NCI-H226 (cell line): ENCODE results near the gene LAMTOR2.
A peak's percentile ranks its signal among the peaks of the same experiment; 100 is the strongest.
"Not testable (repeated sequence)": the region's sequence is repeated elsewhere in the genome, so short reads cannot be mapped to it uniquely, and the experiment has no call there.

ENCODE experiments used
- DNase-seq: peaks from one replicate; pipeline ENCODE4 v3.0.0-alpha.2; 2015

Gene LAMTOR2

GRCh38 chr1:156054500-156055280 is at the start of gene LAMTOR2:
Gene LAMTOR2, plus strand, starts transcription at chr1:156054782. Its CDS starts 108 bp downstream, at chr1:156054890.
- DNase-seq = peak; percentile 95

GRCh38 chr1:156004843-156005584 is 49.6 kb upstream of the LAMTOR2 start:
- no peak for DNase-seq

GRCh38 chr1:156006666-156007376 is 47.8 kb upstream of the LAMTOR2 start:
- DNase-seq = no peak

- no peak for DNase-seq
Observed at GRCh38 chr1:156009404-156009803, 45.2 kb upstream of the LAMTOR2 start.

GRCh38 chr1:156012051-156012817 is 42.3 kb upstream of the LAMTOR2 start:
- no peak for DNase-seq

- DNase-seq = no peak
Observed at GRCh38 chr1:156014829-156015228, 39.8 kb upstream of the LAMTOR2 start.

GRCh38 chr1:156019946-156020292 is 34.7 kb upstream of the LAMTOR2 start:
- DNase-seq = no peak

GRCh38 chr1:156020293-156021092 is 34.1 kb upstream of the LAMTOR2 start, which contains the start of gene SSR2:
Gene SSR2, minus strand, starts transcription at chr1:156020951. Its CDS starts 784 bp downstream, at chr1:156020167.
- DNase-seq = peak; percentile 89

GRCh38 chr1:156021093-156021428 is 33.5 kb upstream of the LAMTOR2 start:
- no peak for DNase-seq

GRCh38 chr1:156021954-156022353 is 32.6 kb upstream of the LAMTOR2 start:
- DNase-seq = no peak

GRCh38 chr1:156024801-156025200 is 29.8 kb upstream of the LAMTOR2 start:
- DNase-seq = no peak

GRCh38 chr1:156025876-156026275 is 28.7 kb upstream of the LAMTOR2 start:
- DNase-seq = no peak

GRCh38 chr1:156026588-156026987 is 28.0 kb upstream of the LAMTOR2 start:
- no peak for DNase-seq

- no peak for DNase-seq
Observed at GRCh38 chr1:156033011-156033410, 21.6 kb upstream of the LAMTOR2 start.

GRCh38 chr1:156034991-156035390 is 19.6 kb upstream of the LAMTOR2 start:
- DNase-seq = not testable (repeated sequence)

- no peak for DNase-seq
Observed at GRCh38 chr1:156042828-156043227, 11.8 kb upstream of the LAMTOR2 start.

- no peak for DNase-seq
Observed at GRCh38 chr1:156045076-156045475, 9.5 kb upstream of the LAMTOR2 start.

GRCh38 chr1:156048663-156049258 is 5.8 kb upstream of the LAMTOR2 start:
- no peak for DNase-seq

GRCh38 chr1:156050376-156050775 is 4.2 kb upstream of the LAMTOR2 start:
- DNase-seq = no peak

GRCh38 chr1:156051011-156051725 is 3.4 kb upstream of the LAMTOR2 start:
- no peak for DNase-seq
